Measurements from ENCODE around the gene RIN1.

The RIN1 gene

GRCh38 chr11:66318600-66318970, 17.6 kb downstream of the RIN1 start:
- ChIA-PET POLR2A (ENCODE audit: low non-redundant PET) (no interaction called here), CTCF (interaction anchor here (0.7 kb wide), 1 partner anchor 70 kb away, joined by 4 read pairs; no protein-coding TSS in a partner anchor)

GRCh38 chr11:66317723-66318599, 18.3 kb downstream of the RIN1 start:
- POLR2A ChIA-PET (ENCODE audit: low non-redundant PET) = no interaction called here
- H3K27ac ChIP-seq = peak overlapping the region; percentile 93
- TF ChIP-seq CTCF (conservative IDR thresholded peaks at IDR 0.05; ENCODE audit: low read depth) = no peak
- DNase-seq (ENCODE audit: low spot score) = no peak
- CTCF ChIA-PET = interaction anchor here (0.7 kb wide), 1 partner anchor 71 kb away, joined by 4 read pairs; no protein-coding TSS in a partner anchor

More at GRCh38 chr11:66318600-66318970, 17.6 kb downstream of the RIN1 start:
- peak overlapping the region; percentile 93 for H3K27ac ChIP-seq
- TF ChIP-seq CTCF (conservative IDR thresholded peaks at IDR 0.05; ENCODE audit: low read depth) = no peak
- DNase-seq (ENCODE audit: low spot score) = no peak

GRCh38 chr11:66317322-66317722, 18.9 kb downstream of the RIN1 start:
- TF ChIP-seq CTCF (conservative IDR thresholded peaks at IDR 0.05; ENCODE audit: low read depth) = no peak
- ChIA-PET POLR2A (ENCODE audit: low non-redundant PET) (no interaction called here), CTCF (interaction anchor here (0.8 to 0.9 kb wide), 2 partner anchors 12 to 69 kb away, joined by 3 to 4 read pairs; no protein-coding TSS in a partner anchor)
- H3K27ac ChIP-seq = peak overlapping the region; percentile 93
- no peak for DNase-seq (ENCODE audit: low spot score)

GRCh38 chr11:66316849-66317251, 19.4 kb downstream of the RIN1 start, which contains the start of gene CD248:
TSS of gene CD248 (minus strand) at chr11:66317044. CDS start at chr11:66317027, 17 bp downstream.
- CTCF ChIA-PET = interaction anchor here (0.8 to 0.9 kb wide), 2 partner anchors 12 to 69 kb away, joined by 3 to 4 read pairs; no protein-coding TSS in a partner anchor
- TF ChIP-seq CTCF (conservative IDR thresholded peaks at IDR 0.05; ENCODE audit: low read depth) = no peak
- DNase-seq (ENCODE audit: low spot score) = no peak
- POLR2A ChIA-PET (ENCODE audit: low non-redundant PET) = no interaction called here
- peak within 1 kb of the TSS; percentile 93 for H3K27ac ChIP-seq

- no peak for DNase-seq (ENCODE audit: low spot score)
- POLR2A ChIA-PET (ENCODE audit: low non-redundant PET) = no interaction called here
- H3K27ac ChIP-seq = peak overlapping the region; percentile 93
- CTCF ChIA-PET = interaction anchor here (0.6 to 1.1 kb wide), 4 partner anchors 13 to 70 kb away, joined by 3 to 4 read pairs (median 3); no protein-coding TSS in a partner anchor
- no peak for TF ChIP-seq CTCF (conservative IDR thresholded peaks at IDR 0.05; ENCODE audit: low read depth)
Measured at GRCh38 chr11:66315921-66316811, 20.1 kb downstream of the RIN1 start.

GRCh38 chr11:66315498-66315885, 20.7 kb downstream of the RIN1 start:
- H3K27ac ChIP-seq = peak overlapping the region; percentile 93
- POLR2A ChIA-PET (ENCODE audit: low non-redundant PET) = no interaction called here
- DNase-seq (ENCODE audit: low spot score) = no peak
- TF ChIP-seq CTCF (conservative IDR thresholded peaks at IDR 0.05; ENCODE audit: low read depth) = no peak
- CTCF ChIA-PET = interaction anchor here (0.6 to 1.1 kb wide), 2 partner anchors 13 to 29 kb away, joined by 3 read pairs; no protein-coding TSS in a partner anchor

Data from RWPE1 (cell line).